GM19238 (cell line): ENCODE measurements around the gene VPS33B.

Experiments
- DNase-seq: peaks from one replicate; pipeline ENCODE4 v3.0.0; 2011; ENCODE audit warnings: low spot score; ENCODE audit not compliant: insufficient read length

VPS33B gene

GRCh38 chr15:90952901-90953677, 69.3 kb downstream of the VPS33B start:
- DNase-seq: no peak

- no peak for DNase-seq
Measured at GRCh38 chr15:90950676-90951075, 71.7 kb downstream of the VPS33B start.

DNA sequence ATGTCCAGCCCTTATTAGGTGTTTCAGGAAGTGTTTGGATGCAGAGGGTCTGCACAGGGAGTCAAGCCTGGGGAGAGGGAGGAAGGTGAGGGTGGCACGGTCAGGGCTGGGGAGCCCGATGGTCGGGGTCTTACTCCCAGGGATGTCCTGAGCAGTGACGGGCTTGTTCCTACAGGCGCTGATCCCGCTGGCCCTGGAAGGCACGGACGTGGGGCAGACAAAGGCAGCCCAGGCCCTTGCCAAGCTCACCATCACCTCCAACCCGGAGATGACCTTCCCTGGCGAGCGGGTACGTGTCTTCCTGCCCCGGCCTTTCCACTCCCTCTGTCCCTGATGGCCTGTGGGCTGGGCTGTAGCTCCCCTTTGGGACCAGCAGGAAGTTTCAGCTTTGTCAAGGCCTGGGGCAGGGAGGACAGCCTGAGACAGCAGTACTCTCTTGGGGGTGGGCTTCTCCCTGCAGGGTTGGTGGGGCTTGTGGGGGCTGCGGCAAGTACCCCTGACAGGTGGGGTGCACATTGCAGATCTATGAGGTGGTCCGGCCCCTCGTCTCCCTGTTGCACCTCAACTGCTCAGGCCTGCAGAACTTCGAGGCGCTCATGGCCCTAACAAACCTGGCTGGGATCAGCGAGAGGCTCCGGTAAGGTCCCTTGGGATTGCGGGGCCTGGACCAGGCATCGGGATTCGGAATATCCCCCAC, 72.3 kb downstream of the VPS33B start:
- DNase-seq: no peak
